Glomerular visceral epithelial cell (primary cell): ENCODE measurements around the gene TUSC2.
"Not testable (repeated sequence)": the region's sequence is repeated elsewhere in the genome, so short reads cannot be mapped to it uniquely, and the experiment has no call there.

ENCODE experiments used
- DNase-seq: peaks from one replicate; pipeline ENCODE4 v3.0.0-alpha.2; 2016; ENCODE audit errors: extremely low spot score

TUSC2 gene

GRCh38 chr3:50294492-50295403 is 33.3 kb downstream of the TUSC2 start:
- DNase-seq, result no peak

- DNase-seq, result no peak
Observed at GRCh38 chr3:50294089-50294488, 33.9 kb downstream of the TUSC2 start.

- DNase-seq, result no peak
Observed at GRCh38 chr3:50293079-50293801, 34.8 kb downstream of the TUSC2 start.

GRCh38 chr3:50292159-50293078 is 35.6 kb downstream of the TUSC2 start, which contains the start of gene IFRD2:
IFRD2 (minus strand) TSS chr3:50292429; CDS start chr3:50292274, 155 bp downstream.
- DNase-seq, result peak; percentile 97

GRCh38 chr3:50290161-50290641 is 37.8 kb downstream of the TUSC2 start:
- no peak for DNase-seq

GRCh38 chr3:50289130-50289529 is 38.9 kb downstream of the TUSC2 start:
- no peak for DNase-seq

GRCh38 chr3:50288387-50289007 is 39.5 kb downstream of the TUSC2 start:
- DNase-seq, result no peak

- DNase-seq, result no peak
Observed at GRCh38 chr3:50287262-50287661, 40.8 kb downstream of the TUSC2 start.

GRCh38 chr3:50286322-50287227 is 41.4 kb downstream of the TUSC2 start:
- DNase-seq, result no peak

- not testable (repeated sequence) for DNase-seq
Observed at GRCh38 chr3:50284121-50284520, 43.9 kb downstream of the TUSC2 start.

GRCh38 chr3:50279255-50280016 is 48.6 kb downstream of the TUSC2 start:
- no peak for DNase-seq

GRCh38 chr3:50278880-50279224 is 49.2 kb downstream of the TUSC2 start, which contains the start of gene LSMEM2:
LSMEM2 (plus strand) TSS chr3:50279087; CDS start chr3:50279114, 27 bp downstream.
- DNase-seq, result no peak

- DNase-seq, result no peak
Observed at GRCh38 chr3:50278123-50278879, 49.7 kb downstream of the TUSC2 start.

GRCh38 chr3:50276762-50277101 is 51.3 kb downstream of the TUSC2 start:
- no peak for DNase-seq

- DNase-seq, result no peak
Observed at GRCh38 chr3:50275996-50276761, 51.8 kb downstream of the TUSC2 start.

GRCh38 chr3:50275141-50275995 is 52.7 kb downstream of the TUSC2 start:
- no peak for DNase-seq
